HG02938 (cell line): ENCODE data around the gene GDI2.
"Not testable (repeated sequence)": the region's sequence is repeated elsewhere in the genome, so short reads cannot be mapped to it uniquely, and the experiment has no call there.

ENCODE experiments used
- ATAC-seq: cut with Tn5 transposase; IDR thresholded peaks from one replicate; pipeline ENCODE4 v1.9.1; 2021; ENCODE audit warnings: mild to moderate bottlenecking, moderate library complexity; ENCODE audit not compliant: unreplicated experiment

Gene GDI2

GRCh38 chr10:5828725-5829124, 15.5 kb upstream of the GDI2 start:
- ATAC-seq = no peak

- no peak for ATAC-seq
These were observed 14.6 kb upstream of the GDI2 start for GRCh38 chr10:5827841-5828240.

- ATAC-seq = not testable (repeated sequence)
These were observed 13.3 kb upstream of the GDI2 start for GRCh38 chr10:5826511-5826910.

- ATAC-seq = no peak
These were observed 5.7 kb upstream of the GDI2 start for GRCh38 chr10:5818894-5819293.

- no peak for ATAC-seq
These were observed 4.8 kb upstream of the GDI2 start for GRCh38 chr10:5818048-5818331.

GRCh38 chr10:5817322-5818047, 4.3 kb upstream of the GDI2 start:
- no peak for ATAC-seq

GRCh38 chr10:5816170-5816569, 2.9 kb upstream of the GDI2 start:
- no peak for ATAC-seq

- ATAC-seq = no peak
These were observed 1.2 kb upstream of the GDI2 start for GRCh38 chr10:5814110-5815107.

GRCh38 chr10:5813091-5813340, 218 bp downstream of the GDI2 start:
- ATAC-seq = peak; percentile 16

- ATAC-seq = peak; percentile 10
These were observed 747 bp downstream of the GDI2 start for GRCh38 chr10:5812283-5813090.

- no peak for ATAC-seq
These were observed 1.8 kb downstream of the GDI2 start for GRCh38 chr10:5811387-5811821.

- ATAC-seq = no peak
These were observed 3.0 kb downstream of the GDI2 start for GRCh38 chr10:5810225-5810624.

- ATAC-seq = no peak
These were observed 3.6 kb downstream of the GDI2 start for GRCh38 chr10:5809527-5810154.

- ATAC-seq = not testable (repeated sequence)
These were observed 4.3 kb downstream of the GDI2 start for GRCh38 chr10:5808783-5809392.

GRCh38 chr10:5806745-5807144, 6.5 kb downstream of the GDI2 start:
- no peak for ATAC-seq

GRCh38 chr10:5805711-5806110, 7.5 kb downstream of the GDI2 start:
- no peak for ATAC-seq

GRCh38 chr10:5805260-5805659, 8.0 kb downstream of the GDI2 start:
- ATAC-seq = no peak

- no peak for ATAC-seq
These were observed 8.8 kb downstream of the GDI2 start for GRCh38 chr10:5804386-5804785.

- no peak for ATAC-seq
These were observed 12.5 kb downstream of the GDI2 start for GRCh38 chr10:5800782-5801181.

GRCh38 chr10:5794236-5794635, 19.0 kb downstream of the GDI2 start:
- no peak for ATAC-seq

- no peak for ATAC-seq
These were observed 23.6 kb downstream of the GDI2 start for GRCh38 chr10:5789626-5790025.
